Endothelial cell of hepatic sinusoid (primary cell): ENCODE measurements around the gene CCDC40.
"Not testable (repeated sequence)": the region's sequence is repeated elsewhere in the genome, so short reads cannot be mapped to it uniquely, and the experiment has no call there.

Experiments used
- in situ Hi-C: cut with HindIII; loops from 2 replicates; pipeline ENCODE4 v1.10.0; 2017; ENCODE audit warnings: low sequenced_read_pairs

CCDC40 gene

GRCh38 chr17:80045703-80046102 lies 9.3 kb downstream of the CCDC40 start:
- in situ Hi-C loops: no loop called here

- in situ Hi-C loops: not testable (repeated sequence)
Measured at GRCh38 chr17:80046709-80047108, 10.3 kb downstream of the CCDC40 start.

GRCh38 chr17:80047176-80047575 lies 10.7 kb downstream of the CCDC40 start:
- in situ Hi-C loops: no loop called here

GRCh38 chr17:80049986-80050385 lies 13.5 kb downstream of the CCDC40 start:
- in situ Hi-C loops: no loop called here

- in situ Hi-C loops: no loop called here
Measured at GRCh38 chr17:80050706-80051105, 14.3 kb downstream of the CCDC40 start.

- in situ Hi-C loops: no loop called here
Measured at GRCh38 chr17:80051681-80052080, 15.2 kb downstream of the CCDC40 start.

- in situ Hi-C loops: no loop called here
Measured at GRCh38 chr17:80053102-80053501, 16.7 kb downstream of the CCDC40 start.

GRCh38 chr17:80055597-80055996 lies 19.2 kb downstream of the CCDC40 start:
- in situ Hi-C loops: no loop called here

- in situ Hi-C loops: no loop called here
Measured at GRCh38 chr17:80058311-80058955, 22.0 kb downstream of the CCDC40 start.

GRCh38 chr17:80060644-80061043 lies 24.2 kb downstream of the CCDC40 start:
- in situ Hi-C loops: no loop called here

GRCh38 chr17:80061421-80061820 lies 25.0 kb downstream of the CCDC40 start:
- in situ Hi-C loops: no loop called here

GRCh38 chr17:80063830-80064585 lies 27.6 kb downstream of the CCDC40 start:
- in situ Hi-C loops: no loop called here

- in situ Hi-C loops: loop anchor here (5.0 kb wide), 1 partner anchor 63 kb away; no protein-coding TSS in a partner anchor
Measured at GRCh38 chr17:80064696-80065095, 28.3 kb downstream of the CCDC40 start.

- in situ Hi-C loops: loop anchor here (5.0 kb wide), 1 partner anchor 62 kb away; no protein-coding TSS in a partner anchor
Measured at GRCh38 chr17:80065478-80066170, 29.2 kb downstream of the CCDC40 start.

GRCh38 chr17:80067393-80067986 lies 31.0 kb downstream of the CCDC40 start:
- in situ Hi-C loops: loop anchor here (5.0 kb wide), 1 partner anchor 60 kb away; no protein-coding TSS in a partner anchor

- in situ Hi-C loops: loop anchor here (5.0 kb wide), 1 partner anchor 59 kb away; no protein-coding TSS in a partner anchor
Measured at GRCh38 chr17:80068301-80069222, 32.1 kb downstream of the CCDC40 start.

- in situ Hi-C loops: no loop called here
Measured at GRCh38 chr17:80070375-80071115, 34.1 kb downstream of the CCDC40 start.

GRCh38 chr17:80071116-80071841 lies 34.8 kb downstream of the CCDC40 start:
- in situ Hi-C loops: no loop called here

GRCh38 chr17:80072410-80072809 lies 36.0 kb downstream of the CCDC40 start:
- in situ Hi-C loops: no loop called here
